Mammary epithelial cell (primary cell): ENCODE results near the gene SLC25A51.

Experiments
- EZH2 ChIP-seq: IDR thresholded peaks from 2 replicates; pipeline ENCODE4 v1.6.1; 2012; ENCODE audit warnings: low read length, inconsistent platforms, borderline replicate concordance
- TF ChIP-seq, protein P1 (sequence below), 2 donors: IDR thresholded peaks in 1 of 2; conservative IDR thresholded peaks in 1 of 2; 2 replicates each; pipeline ENCODE4 v1.5.1; 2011 to 2012; ENCODE audit warnings: inconsistent platforms in 2 of 2, low read length in 2 of 2, mild to moderate bottlenecking in 2 of 2, control low read depth in 1 of 2, low read depth in 1 of 2; ENCODE audit not compliant: insufficient read depth in 1 of 2; ENCODE audit errors: extremely low read depth in 1 of 2

GRCh38 chr9:37840560-37841194 lies 63.2 kb downstream of the SLC25A51 start:
- TF ChIP-seq, protein P1, sequence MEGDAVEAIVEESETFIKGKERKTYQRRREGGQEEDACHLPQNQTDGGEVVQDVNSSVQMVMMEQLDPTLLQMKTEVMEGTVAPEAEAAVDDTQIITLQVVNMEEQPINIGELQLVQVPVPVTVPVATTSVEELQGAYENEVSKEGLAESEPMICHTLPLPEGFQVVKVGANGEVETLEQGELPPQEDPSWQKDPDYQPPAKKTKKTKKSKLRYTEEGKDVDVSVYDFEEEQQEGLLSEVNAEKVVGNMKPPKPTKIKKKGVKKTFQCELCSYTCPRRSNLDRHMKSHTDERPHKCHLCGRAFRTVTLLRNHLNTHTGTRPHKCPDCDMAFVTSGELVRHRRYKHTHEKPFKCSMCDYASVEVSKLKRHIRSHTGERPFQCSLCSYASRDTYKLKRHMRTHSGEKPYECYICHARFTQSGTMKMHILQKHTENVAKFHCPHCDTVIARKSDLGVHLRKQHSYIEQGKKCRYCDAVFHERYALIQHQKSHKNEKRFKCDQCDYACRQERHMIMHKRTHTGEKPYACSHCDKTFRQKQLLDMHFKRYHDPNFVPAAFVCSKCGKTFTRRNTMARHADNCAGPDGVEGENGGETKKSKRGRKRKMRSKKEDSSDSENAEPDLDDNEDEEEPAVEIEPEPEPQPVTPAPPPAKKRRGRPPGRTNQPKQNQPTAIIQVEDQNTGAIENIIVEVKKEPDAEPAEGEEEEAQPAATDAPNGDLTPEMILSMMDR (conservative IDR thresholded peaks at IDR 0.05 in 1 of 2, IDR thresholded peaks at IDR 0.05 in 1 of 2; ENCODE audit: extremely low read depth in 1 of 2, insufficient read depth in 1 of 2, low read depth in 1 of 2, low read length in 2 of 2): no peak
- TF ChIP-seq EZH2: no peak
